ENCODE data around the gene PTPRO.

Gene PTPRO

DNA sequence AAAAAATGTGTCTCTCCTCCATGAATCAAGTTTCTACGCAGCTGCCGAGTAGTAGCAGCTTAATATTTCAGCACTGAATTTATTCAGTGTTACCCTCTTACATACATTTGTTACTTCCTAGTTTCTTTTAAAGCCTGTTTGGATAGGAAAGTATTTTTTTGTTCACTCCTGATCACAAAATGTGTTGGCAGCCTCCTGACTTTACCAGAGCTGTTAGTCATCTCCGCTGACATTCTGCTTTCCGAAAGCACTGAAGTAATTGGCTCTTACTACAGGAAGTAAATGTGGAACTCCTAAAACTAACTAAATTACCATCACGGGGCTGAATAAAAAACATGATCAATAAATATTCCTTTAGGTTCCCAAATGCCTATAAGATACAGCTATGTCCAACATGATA lies 241.4 kb downstream of the PTPRO start:
- DNase-seq, result no peak

DNA sequence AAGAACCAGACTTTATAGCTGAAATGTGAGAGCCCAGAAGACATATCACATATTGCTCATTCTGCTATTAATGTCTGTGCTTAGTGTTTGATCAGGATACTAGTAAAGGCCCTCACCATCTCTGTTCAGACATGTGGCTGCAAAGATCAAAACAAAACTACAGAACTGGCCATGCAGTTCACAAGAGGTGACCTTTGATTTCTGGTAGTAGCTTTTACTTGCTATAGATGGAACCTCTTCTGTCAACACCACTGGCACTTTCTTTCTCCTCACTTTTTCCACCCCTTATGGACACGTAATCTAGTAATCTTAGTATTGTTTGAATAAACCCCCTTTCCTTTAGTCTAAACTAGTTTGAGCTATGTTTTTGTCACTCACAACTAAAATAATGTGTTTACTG lies 252.0 kb downstream of the PTPRO start:
- DNase-seq, result no peak

DNA sequence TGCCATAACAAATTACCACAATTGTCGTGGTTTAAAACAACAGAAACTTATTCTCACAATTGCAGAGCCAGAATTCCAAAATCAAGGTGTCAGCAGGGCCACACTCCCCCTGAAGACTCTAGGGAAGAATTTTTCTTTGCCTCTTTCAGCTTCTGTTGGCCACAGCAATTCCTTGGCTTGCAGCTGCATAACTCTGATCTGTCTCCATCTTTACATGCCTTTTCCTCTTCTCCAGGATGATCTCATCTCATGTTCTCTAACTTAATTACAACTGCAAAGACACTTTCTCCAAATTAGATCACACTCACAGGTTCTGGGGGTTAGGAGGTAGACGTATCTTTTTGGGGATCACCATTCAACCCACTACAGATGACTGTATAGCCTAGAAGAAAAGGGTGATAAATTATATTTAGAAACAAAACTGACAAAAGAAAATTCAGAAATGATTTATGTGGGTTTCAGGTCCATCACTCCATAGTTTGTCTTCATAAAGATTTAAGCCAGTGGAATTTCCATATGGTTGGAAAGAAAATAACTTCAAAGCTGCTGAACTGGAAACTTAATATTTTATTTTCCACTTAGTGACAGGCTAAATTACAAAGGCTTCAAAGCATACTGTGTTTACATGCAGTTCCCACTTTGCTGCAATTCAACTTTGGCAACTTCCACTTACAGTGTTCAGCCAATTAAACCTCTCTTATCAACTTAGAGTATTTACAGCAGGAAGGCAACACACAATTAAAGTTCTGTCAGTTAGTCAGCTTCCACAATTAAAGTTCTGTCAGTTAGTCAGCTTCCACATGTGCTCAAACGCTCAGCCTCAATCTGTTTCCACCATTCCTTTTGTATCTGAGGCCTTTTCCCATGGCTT lies 253.6 kb downstream of the PTPRO start:
- no peak for DNase-seq

DNA sequence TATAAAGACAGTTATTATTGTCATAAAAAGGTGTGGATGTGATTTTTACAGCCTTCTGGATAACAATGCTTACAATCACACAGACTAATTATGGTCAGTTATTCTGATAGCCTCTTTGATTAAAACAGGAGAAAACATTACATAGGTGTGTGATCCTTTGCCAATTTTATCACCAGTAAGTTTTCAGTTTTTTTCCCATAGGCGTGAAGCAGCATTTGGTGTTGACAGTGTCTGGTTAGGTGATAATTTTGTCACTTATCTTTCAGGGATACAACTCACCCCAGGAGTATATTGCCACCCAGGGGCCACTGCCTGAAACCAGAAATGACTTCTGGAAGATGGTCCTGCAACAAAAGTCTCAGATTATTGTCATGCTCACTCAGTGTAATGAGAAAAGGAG lies 258.1 kb downstream of the PTPRO start:
- no peak for DNase-seq

DNA sequence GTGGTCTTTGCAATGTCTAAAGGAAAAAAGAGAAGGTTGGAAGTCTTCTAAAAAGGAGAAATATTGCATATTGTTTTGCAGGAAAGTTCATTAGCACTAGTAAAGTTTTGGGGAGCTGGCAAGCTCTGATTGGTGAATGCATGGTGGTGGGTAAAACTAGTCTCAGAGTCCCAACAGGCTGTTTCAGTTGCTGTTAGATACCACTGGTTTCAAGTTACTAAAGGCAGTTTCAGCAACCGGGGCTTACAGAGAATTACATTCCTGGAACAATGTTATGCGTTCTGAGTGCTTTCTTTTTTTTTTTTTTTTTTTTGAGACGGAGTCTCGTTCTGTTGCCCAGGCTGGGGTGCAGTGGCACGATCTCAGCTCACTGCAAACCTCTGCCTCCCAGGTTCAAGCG lies 258.7 kb downstream of the PTPRO start:
- DNase-seq, result no peak

DNA sequence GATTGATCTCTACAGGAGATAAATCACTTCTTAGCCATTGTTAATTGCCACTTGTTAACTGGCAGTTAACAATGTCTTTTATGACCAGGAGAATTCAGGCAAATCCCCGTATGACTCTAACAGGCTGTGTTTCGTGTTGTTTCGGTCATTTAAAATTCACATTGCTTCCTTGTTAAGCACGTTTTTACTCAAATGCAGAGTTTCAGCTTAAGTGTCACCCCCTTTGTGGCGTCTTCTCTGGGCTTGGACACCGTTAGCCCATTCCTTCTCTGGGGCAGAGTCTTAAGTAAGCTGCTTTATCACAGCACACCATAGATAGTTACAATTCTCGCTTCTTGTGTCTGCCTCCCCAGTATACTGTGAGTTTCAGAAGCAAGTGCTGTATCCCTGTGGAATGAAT lies 261.5 kb downstream of the PTPRO start:
- DNase-seq, result no peak

DNA sequence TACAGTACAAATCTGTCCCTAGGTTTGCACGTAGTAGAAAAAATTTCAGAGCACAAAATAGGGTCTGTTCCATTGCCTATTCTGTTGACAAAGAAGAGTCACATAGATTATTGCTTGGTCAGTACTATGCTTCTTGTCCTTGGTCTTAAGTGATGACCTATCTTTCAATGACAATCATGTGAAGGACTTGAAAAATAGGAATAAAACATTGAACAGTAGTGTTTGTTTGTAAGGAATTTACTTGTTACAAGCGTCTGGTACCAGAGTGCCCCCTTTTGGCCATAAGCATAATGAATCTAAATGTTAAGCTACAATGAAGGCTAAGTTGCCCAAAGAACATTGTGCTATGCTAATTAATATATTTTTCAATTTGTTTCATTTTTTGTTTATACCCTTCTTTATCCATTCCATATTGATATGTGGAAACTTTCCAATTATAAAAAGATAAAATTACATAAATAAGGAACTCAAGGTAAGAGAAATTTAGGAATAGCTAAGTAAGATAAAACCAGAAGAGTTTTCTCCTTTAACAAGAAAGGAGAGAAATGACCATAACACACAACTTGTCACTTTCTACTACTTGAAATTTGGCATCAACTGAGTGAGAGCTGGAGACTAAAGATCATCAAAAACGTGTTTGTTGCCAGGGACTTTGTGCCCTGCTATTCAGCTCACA lies 262.2 kb downstream of the PTPRO start:
- no peak for DNase-seq

DNA sequence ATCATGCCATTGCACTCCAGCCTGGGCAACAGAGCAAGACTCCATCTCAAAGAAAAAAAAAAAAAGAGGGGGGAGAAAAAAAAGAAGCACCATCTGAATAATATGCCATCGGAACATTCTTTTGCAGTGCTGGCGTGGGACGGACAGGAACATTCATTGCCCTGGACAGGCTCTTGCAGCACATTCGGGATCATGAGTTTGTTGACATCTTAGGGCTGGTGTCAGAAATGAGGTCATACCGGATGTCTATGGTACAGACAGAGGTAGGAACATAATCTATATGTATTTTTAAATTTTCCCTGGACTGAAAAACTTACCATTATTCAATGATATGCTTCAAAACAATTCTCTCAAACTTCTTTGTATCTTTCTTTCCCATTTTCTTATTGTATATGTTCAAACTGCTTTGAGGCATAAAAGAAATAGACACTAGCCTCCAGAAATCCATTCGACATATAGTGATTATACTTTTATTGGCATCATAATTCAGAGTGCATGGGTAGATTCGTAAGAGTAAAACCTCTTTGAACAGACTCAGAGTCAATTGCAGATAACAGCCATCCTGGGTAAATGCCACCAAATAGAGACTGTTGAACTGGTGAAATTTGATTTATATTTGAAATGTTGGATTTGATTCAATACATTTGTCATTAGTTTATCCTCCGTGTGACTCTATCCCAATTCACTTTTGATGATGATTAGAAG lies 267.2 kb downstream of the PTPRO start:
- no peak for DNase-seq

DNA sequence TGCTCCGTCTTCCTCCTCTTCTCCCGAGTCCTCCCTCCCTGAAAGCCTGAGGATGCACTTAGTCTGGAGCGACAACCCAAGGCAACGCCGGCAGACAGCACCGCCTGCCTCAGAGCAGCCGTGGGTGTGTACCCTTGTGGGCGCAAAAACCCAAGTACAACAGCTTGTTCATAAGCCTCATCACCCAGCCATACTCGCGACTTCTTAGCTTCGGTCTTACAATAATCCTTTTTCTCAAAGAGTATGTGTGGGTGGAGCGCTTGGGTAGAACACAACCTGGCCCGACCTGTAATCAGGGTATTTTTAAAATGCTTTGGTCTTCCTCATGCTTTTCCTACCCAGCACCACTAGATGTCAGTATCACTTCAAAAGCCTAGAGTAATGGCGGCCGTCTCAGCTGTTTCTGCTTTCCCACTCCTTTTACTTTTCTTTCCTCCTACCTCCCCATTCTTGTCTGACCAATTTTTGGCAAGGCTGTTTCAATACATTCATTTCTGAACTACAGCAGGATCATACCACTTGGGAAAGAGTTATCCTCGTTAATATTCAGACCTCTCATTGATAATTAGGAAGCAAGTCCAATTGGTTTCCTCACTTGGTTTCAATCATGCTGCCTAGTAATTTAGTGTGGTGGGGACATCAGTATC lies 268.0 kb downstream of the PTPRO start:
- peak; percentile 1 for DNase-seq

DNA sequence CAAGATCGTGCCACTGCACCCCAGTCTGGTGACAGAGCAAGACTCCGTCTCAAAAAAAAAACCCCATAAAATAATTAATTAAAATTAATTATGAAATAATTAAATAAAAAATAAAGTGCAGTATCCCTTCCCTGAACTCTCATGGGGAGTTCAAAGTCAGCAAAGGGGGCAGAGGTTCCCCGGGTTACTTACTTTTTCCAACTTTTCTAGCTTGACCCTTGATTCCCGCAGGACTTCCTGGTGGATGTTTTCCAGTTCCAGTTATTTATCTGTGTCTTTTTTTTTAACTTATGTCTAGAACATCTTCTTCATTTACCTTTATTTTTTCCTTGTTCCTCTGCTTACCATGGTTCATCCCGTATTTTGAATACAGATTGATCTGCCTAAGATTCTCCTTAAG lies 269.5 kb downstream of the PTPRO start:
- DNase-seq, result no peak

DNA sequence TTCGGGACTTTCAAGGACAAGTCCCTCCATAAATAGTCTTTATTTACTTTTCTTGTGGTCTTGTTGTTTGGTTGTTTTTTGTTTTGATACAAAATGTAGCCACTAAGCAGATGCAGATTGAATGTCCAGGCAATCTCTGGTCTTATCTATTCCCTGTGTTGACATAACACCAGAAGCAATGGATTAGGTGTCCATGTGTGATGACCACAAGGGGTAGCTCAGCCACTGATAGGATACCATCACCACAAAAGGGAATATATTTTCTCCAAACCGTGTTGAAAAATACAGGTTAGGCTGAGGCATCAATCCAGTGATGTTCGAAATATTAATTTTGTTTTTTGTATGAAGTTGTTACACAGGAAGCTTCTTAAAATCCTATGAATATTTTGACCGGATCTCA lies 270.6 kb downstream of the PTPRO start:
- DNase-seq, result no peak

DNA sequence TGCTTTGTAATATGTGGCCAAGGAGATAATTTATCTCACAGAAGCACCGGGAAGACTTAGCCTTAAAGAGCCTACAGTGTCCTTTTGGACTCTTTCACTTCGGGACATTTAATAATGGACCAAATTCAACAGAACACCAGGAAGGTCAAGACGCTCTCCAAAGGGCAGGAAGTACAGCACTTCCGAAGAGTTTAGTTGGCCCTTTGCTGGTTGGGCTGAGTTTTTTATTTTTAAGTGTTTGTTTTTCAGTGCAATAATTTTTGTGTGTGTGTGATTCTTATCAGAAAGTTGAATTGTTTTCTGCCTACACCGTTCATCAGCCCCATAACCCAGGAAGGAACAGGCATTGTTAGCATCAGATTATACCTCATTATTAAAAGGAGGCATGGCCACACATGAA lies 273.9 kb downstream of the PTPRO start:
- DNase-seq, result no peak

DNA sequence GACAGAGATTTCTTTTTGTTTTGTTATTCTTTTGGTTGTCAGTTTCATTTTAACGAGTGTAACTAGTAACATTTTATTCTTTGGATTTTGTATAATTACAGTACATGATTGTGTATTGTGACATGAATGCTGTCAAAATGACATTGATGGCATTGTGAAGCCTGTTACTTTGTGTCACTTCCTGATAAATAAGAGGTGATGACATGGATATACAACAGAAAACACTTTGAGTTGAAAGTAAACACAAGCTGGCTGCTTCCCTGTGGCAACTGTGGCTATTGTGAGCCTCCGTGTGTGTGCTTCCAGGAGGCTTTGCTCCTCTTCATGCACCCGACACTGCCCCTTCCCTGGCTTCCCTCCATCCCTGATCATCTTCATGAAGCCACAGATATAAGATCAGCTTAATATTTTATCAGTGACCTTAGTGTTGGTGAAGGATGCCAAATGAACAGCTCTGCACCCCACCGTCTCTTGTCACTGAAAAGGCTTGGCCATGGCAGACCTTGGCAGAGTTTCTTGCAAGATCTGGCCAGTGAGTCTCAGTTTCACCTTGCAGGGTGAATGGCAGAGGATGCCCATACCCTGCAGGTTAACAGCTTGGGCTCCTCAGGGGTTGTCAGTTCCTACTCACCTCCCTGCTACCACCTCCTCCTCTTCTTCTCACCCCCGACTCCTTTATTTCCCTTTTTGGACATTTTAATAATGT lies 275.0 kb downstream of the PTPRO start:
- no peak for DNase-seq

DNA sequence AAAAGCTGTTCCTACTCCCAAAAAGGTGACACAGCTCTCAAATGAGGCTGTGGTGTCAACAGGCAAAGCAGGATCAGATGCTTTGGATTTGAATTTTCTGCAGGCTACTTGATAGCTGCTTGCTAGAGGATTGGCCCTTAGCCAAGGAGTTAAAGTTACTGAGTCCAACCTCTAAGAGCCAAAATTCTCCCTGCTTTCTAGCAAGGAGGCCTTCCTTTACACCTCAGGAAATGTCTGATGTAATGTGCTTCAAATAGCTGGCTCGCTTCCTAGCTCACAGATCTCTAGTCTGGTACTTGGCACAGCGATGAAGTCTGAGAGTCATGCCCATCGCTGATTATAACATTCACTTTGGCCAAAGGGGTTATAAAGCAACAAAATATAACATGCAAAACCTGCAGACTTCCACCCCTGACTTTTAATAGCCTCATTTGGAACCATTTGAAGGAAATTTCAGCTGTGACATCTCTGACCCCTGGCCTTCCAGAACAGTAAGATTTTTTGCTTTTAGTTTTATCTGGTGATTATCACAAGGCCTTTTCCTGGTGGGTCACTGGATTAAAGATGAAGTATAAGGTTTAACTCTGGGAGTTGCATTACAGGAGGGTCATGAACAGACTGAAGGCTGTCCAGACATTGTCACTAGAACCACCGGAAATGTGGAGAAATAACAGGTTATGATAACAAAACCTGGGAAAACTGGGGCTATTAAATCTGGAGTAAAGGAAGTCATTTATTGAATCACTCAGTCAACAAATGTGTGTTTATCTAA lies 277.1 kb downstream of the PTPRO start:
- DNase-seq, result no peak

DNA sequence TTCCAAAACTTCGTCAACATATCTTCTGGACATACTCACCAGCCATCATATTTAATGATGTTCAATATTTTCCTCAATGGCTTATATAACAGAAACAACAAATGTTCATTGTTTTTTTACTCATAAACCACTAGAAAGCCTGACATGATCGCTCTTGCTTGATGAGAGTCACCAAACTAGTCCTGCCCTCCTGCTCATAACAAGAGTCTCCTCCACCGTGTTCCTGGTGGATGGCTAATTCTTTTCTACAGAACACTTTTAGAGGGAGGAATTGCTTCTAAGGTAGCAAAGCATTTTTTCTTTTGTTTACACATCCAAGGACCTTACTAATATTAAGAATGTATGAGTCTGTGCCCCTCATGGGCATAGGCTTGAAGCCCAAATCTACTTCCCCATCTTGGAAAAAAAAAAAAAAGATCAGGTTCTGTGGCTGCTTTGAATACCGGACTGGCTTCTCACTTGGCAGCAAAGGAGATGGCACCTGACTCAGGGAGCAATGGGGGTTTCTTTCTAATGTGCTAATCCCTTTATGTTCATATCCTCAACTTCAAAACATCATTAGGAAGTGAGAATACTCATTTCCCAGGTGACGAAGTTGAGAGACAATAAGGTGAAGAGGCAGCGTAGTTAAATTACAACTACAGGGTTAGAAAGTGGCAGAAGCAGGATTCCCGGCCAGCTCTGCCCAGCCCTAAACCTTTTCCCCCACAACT lies 278.1 kb downstream of the PTPRO start:
- no peak for DNase-seq

DNA sequence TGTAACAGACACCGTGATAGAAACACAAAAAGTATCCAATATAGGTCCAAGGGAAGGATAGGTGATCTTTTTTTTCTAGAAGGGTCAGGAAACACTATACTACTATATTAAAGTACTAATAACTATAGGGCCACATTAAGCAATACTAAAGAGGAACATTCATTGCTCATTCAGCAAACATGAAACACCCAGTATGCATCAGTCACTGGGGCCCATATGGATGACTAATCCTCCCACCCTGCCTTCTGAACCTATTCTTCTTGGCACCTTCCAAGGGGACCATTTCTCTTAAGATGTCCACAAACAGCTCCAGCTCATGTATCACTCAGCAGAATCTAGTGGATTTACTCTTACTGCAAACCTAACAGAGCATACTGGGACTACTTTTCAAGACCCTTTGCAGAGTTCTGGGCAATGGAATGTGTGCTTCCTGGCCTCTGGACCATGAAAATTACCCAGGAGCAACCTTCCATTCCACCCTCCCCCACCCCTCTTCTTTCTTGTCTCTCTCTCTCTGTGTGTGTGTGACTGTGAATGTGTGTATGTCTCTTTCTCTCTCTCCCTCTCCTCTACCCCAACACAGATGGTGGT lies 279.0 kb downstream of the PTPRO start:
- no peak for DNase-seq

DNA sequence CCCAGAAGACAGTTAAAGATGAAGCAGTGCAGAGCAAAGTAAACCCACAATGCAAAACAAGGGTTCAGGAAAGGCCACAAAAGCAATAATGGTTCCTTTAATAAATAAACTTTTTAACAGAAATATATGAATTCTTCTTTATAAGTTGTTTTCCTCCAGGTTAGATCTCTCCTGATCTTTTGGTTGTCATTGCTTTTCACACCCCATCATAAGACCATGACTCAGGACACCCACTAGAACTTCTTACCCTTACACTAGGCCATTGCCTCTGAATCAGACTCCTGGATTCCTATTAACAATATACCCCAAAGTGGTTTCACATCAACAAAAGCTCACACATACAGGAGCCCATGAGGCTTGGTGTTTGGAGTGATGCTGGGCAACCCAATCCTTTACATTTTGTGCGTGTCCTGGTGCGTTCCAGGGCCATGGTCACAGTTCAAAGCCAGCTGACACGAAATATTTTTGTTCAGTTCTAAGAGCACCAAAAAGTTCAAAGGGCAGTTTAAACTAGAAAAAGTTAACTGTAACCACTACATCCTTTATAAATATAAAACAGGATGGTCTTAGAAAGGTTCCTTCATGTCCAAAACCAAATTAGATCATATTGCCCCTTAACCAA lies 279.9 kb downstream of the PTPRO start:
- no peak for DNase-seq

DNA sequence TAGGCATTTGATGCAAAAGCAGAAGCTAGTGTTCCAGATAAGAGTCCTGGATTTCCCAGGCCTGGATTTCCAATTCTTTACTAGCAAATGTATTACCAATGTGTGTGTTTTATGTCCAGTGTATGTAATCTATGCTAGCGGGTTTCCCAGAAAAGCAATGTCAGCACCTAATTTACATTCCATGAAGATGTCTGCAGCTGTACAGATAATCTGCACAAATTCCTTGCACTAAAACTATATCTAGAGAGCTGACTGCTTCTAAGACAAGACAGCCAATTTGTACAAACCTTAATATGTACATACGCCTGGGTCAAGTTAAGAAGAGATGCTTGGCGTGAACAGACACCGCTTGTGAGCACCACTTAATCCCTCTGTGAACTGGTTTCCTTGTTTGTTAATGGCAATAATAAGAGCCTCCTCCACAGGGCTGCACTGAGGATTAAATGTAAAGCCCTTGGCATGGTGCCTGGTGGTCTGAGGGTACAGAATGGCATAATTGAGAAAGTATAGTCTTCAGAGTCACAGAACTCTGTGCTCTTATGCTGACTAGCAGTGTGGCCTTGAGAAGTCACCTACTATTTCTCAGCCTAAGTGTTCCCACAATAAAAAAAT lies 281.3 kb downstream of the PTPRO start:
- no peak for DNase-seq

DNA sequence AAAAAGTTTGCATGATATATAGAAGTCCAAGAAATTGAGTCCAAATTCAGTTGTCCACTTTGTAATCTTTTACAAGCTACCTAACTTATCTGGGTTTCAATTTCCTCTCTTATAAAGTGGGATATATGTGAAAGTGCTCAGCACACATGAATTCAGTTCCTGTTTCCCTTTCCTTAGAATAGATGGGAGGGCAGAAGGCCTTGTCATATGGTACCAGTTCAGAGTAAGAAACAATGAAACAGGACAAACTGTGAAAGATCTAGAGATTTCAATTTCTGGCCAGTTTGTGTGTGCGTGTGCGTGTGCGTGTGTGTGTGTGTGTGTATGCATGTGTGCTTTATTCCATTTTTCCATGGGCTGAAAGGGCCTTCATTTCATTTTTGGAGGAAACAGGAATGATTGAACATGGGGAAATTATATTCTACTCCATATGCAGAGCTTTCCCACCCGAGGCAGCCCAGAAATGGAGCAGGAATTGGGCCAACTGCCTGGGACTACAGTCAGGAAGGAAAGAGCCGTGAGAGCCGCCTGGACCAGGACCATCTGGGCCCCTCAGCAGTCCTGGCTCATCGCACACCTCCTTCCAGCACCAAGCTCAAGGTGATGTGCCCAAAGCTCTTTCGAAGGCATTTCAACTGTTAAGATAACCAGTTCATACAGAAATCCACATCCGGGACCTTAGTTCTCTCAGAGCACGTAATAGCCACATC lies 283.7 kb downstream of the PTPRO start:
- no peak for DNase-seq

Data from NCI-H2171 (cell line).